Smooth muscle cell of the brain vasculature (primary cell): ENCODE measurements around the gene LAMTOR3.

ENCODE experiments used
- DNase-seq: peaks from one replicate; pipeline ENCODE4 v3.0.0-alpha.2; 2012; ENCODE audit warnings: low read depth, low spot score

LAMTOR3 gene

DNA sequence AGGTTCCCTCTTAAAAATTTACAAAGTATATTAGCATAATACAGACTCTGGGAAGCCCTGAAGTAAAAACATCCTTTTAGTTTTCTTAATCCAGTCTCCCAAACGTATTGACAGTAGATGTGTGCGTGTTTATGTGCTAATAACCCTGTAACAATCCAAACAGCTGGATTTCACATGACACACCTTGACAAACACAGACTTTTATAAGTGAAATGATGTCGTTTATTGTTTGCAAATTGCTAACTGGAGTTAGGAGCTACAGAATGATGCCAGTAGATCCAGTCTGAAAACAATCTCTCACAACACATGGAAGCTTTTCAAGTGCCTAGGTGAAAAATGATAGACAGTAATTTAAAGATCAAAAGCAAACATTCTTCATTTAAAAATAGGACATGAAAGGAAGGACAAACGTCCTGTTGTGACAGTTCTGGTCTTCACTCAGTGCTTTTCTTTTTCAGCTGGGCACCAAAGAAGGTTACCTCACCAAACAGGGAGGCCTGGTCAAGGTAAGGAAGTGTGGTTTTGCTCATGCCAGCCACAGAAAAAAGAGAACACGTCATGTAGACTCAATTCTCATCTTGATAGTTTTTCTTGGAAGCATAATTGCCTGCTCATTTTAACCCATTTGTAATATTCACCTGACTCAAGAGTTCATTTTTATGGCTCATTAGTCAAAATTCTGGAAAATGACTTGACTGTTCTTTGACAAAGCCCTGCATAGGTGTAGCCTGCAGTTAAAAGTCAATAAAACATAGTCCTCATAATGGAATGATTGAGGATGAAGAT lies 32.9 kb downstream of the LAMTOR3 start:
- no peak for DNase-seq

DNA sequence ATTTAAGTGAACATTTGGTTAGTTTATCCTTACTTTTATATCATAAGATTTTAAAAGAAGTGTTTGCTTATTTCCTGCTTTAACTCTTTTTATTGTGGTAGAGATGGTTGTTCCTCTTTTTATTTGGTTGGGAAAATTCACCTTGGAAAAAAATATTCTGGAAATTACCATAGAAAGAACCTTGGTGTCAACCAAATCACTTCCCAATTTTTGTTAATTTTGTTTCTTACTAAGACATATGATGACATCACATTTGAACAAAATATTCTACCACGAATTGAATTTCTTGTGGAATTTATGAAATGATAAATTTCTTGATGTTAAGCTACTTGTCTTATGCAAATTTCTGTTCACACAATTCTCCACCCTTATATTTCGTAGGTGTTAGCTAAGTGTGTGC lies 33.7 kb downstream of the LAMTOR3 start:
- no peak for DNase-seq

DNA sequence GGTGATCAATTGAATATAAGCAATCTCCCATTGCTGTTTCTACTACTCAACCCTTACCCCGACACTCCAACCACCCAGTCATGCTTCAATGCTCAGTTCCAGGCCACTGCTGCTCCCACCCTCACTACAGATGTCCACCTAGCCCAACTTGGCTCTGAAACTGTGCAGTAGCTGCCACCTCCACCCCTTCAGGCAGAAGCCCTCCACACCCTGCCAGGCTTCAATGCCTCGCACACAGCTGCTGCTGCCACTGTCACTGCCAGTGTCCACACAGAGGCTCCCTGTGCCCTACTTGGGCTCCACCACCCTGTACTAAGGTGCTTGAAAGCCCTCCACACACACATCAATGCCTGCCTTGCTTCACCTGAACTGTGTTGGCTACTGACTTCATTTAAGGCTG lies 34.6 kb downstream of the LAMTOR3 start:
- no peak for DNase-seq

DNA sequence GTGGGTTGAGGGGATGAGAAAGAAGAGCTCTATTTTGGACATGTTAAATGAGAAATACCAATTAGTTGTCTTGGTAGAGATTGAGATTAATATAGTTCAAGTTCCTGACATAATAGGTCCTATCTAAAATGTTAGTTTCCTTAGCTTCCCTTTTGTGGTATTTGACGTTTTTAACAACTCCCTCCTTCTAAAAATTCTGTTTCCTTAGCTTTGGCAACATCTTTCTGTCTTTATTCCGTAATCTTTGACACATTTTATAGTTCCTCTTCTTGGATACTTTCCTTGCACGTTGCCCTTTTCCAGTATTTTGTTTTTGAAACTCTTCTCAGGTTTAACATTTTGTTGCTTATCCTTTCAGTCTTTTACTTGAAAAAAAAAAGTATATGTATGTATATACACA lies 36.9 kb downstream of the LAMTOR3 start:
- no peak for DNase-seq

DNA sequence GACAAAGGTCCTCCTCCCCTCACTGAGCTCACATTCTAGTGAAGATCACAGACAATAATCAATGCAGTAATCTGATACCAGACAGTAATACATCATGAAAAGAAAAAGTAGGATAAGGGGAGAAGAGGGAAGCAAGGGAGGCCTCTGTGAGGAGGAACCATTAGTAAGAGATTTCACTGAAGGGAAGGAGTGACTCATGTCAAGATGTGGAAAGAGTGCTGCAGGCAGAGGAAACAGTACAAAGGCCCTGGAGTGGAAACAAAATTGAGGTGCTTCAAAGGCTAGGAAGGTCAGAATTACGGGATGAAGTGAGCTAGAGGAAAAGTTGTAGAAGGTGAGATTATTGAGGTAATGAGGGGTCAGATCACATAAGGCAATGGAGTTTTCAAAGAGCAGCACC lies 38.1 kb downstream of the LAMTOR3 start:
- no peak for DNase-seq

DNA sequence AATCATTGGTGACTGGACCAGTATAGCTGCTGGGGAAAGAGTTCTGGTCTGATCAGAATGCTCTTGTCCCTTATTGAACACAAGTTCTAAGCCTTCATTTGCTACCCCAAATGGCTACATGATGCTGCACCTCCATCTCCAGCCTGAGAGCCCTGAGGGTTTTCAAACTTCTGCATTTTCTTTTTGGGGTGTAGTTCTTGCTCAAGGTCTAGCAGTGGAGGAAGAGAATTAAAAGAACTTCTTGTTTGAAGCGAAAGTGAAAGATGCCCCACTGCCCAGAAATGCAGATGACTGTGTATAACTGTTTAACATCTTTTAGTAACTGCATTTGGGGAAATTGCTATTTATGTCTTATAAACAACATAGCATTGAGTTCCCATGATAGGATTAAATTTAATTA lies 38.5 kb downstream of the LAMTOR3 start:
- no peak for DNase-seq

DNA sequence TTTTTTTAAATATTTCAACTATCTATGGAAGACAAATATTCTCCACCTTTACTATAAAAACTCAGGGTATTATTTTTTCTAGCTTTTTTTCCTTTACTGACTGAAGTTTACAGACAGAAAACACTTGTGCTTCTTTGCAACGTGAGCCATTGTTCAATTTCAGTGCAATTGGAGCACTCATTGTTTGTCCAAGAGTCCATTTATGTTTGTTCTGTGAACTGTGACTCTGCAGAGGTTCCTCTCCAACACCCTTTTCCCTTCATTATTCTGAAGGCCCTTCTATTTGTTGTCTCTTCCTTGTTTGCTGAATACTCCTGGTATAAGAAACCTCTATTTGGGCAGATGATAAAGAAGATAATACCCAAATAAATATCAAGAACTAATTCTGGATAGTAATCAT lies 40.2 kb downstream of the LAMTOR3 start:
- no peak for DNase-seq

DNA sequence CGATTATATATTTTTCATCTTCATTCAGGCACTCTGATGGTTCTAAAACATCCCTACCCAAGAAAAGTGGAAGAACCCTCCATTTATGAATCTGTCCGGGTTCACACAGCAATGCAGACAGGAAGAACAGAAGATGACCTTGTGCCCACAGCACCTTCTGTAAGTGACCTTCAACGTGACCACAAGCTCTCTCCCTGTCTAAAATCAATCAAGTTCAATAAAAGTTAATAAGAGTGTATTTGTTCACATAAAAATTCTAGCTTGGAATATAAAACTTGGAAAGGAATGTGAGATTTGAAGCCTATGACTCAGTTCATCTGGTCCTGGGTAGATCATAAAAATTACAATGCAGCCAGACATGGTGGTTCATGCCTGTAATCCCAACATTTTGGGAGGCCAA lies 41.0 kb downstream of the LAMTOR3 start:
- DNase-seq, result no peak

DNA sequence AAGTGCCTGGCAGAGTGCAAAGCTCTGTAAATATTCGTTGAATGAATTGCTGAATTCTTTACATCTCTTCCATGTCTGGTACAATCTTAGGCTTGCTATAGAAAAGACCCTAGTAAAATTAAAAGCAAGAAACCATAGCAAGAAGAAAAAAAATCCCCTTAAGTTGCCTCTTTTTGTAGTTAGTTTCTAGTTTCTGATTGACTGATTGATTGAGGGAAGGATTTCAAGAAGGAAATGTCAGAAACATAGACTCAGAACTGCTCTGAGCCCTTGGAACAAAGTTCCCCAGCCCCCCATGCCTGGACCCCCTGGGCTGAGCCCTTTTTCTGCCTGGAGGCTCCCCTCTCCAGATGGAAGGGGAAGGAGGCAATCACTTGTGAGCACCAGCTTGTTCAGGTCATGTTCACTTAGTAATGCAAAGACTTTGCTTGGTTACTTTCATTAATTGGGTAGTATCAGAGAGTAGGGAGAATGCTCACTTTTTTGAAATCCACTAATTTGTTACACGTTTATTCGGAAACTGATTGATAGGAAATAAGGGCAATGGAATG lies 42.0 kb downstream of the LAMTOR3 start:
- DNase-seq, result no peak

DNA sequence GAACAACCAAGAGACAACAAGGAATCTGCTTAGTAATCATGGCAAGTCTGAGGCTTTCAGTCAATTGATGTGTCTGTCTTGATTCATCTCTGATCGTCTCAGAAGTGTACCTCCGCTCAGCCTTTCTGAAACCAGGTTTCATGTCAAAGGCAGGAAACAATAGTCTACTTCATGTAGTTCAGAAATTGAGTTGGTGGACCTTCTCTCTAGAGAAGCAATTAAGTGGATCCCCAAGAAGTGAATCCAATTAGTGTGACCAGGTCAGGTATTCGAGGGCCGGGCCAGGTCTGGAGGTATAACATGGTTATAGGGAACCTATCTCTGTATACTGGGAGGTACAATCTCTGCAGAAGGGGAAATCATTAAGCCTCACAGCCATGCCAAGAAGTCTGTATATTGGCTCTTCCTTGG lies 45.6 kb downstream of the LAMTOR3 start:
- no peak for DNase-seq

DNA sequence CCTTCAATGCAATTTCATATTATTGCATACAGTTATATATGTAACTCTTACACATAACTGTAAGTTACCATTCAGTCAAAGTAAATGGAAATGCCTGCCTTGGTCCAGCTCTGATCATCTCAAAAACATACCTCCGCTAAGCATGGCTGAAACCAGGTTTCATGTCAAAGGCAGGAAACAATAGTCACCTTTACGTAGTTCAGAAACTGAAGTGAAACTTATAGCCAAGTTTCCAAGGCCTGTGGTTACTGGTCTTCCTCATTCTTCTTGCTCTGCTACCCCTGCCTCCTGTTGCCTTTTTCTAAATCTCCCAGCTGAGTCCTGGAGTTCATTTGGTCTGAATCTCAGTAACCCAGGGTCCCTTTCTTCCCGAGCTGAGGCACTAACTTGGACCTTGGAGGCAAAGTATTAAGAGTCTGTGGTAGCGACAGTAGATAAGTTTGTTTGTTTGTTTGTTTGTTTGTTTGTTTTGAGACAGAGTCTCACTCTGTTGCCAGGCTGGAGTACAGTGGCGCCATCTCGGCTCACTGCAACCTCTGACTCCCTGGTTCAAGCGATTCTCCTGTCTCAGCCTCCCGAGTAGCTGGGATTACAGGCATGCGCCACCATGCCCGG lies 46.8 kb downstream of the LAMTOR3 start:
- no peak for DNase-seq

DNA sequence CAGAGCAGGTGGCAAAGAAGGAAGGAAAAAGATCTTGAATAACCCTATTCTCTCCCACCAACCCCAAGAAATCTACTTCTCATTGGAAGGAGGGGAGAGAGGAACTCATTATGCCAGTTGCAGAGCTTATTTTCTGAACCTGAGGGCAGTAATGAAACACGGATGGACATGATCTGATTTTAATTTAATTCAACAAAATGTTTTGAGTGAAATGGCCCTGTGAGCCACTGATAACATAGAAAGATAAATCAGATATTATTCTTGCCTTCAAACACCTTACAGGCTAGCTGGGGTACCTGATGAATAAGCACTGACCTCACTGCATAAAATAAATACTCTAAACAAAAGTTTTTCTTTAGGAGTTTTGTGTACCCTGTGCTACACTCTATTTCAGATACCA lies 47.3 kb downstream of the LAMTOR3 start:
- DNase-seq, result no peak

DNA sequence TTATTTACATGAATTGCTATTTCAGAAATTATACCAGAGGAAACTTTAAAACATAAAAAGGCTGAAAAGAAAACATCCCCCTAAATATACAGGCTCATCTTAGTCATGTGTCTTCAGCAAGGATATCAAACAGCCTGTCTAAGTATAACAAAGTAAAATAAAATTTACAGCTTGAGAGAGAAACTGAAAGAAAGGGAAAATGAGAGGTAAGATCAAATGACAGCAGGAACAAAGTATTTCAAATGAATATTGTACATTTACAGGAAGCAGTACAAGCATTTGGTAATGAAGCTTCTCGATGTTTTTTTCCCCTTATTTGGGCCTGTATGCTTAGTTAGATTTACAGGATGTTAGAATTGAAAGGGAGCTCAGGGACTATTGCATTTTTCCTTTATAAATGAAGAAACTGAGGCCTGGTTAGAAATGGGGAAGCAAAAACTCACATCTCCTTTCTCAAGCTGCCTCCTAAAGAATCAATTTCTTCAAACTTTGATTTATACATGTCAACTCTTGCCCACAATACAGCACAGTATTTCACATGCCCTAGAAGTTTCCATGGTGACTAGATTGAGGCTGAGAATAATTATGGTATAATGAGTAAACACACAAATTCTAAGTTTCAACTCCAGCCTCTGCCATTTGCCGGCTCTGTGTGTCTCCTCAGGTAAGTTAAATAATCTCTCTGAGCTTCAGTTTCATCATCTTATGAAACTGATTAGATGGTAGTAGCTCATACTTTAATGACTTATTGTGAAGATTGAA lies 48.3 kb downstream of the LAMTOR3 start:
- no peak for DNase-seq

DNA sequence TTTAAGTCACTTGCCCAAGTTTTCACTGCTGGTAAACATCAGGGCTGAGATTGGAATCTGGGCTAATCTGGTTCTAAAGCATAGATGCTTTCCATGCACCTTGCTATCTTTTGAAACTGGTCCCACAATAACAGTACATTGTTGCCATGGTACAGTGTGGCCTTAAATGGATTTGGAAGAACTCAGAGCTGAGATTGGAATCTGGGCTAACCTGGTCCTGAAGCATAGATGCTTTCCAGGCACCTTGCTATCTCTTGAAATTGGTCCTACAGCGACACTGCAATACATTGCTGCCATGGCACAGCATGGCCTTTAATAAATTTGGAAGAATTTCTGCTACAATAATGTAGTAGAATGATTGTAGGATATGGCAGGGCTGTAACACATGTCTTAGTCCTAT lies 49.0 kb downstream of the LAMTOR3 start:
- DNase-seq, result no peak

DNA sequence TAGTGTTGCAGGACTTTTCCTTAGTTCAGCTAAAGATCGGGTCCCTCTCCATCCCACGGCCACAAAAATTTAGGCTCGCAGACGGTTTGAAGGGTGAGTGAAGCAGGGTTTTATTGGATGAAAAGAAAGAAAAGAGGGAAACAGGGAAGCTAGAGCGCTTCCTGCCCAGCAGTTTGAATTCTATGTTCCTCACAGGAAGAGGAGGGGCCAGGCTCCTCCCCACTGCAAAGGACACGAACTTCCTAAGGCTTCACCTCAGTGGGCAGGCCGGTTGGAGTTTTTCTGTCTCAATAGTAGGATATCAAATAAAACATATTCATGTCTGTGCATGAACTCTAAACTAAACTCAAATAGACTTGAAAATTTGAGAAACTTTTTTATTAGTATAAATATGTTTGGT lies 50.2 kb downstream of the LAMTOR3 start:
- DNase-seq, result no peak

DNA sequence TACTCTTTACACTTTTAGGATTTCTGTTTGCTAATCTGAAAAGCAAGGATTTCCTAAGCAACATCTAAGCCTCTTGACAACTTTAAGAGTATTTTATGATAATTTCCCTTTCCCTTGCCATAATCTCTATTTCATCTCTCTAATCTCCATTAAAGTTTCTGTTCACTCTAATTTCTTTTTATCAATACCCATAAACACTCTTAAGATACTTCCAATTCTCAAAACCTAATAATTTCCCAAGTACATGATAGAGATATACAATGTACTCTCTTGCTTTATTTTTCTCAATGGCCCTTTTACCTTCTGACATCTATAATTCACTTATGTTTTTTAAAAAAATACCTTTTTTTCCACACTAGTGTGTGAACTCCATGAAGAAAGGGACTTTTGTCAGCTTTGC lies 50.8 kb downstream of the LAMTOR3 start:
- DNase-seq, result no peak

DNA sequence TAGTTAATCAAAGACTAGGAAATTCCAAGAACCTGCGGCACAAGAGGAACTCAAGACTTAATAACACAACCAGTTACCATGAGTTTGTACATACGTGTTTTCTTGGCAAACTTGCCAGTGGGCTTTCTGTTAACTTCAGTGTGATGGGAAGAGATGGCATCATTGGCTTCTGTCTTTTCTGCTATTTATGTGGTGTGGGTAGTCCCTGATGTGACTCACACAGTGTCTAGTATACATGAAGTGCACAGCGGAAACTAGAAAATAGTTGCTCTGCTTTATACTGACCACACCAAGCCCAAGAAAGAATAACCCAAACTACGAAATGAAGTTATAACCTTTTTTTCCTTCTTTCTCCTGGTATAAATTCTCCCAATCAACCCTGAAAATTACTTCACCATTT lies 53.1 kb downstream of the LAMTOR3 start:
- DNase-seq, result no peak

DNA sequence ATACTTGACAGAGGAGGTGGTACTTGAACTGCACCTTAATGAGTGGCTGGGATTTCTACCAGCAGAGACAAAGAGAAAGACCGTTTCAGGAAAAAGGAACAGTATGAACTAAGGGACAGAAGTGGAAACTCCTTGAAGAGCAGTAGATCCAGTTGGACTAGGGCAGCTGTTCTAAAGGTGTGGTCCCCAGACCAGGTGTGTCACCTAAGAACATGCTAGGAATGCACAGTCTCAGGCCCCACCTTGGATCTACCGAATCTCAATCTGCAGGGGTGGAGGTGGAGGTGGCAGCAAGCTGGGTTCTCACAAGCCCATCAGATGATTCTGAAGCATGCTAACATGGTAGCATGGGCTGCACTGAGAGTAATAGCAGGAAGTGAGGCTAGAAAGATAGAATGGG lies 55.3 kb downstream of the LAMTOR3 start:
- DNase-seq, result no peak

DNA sequence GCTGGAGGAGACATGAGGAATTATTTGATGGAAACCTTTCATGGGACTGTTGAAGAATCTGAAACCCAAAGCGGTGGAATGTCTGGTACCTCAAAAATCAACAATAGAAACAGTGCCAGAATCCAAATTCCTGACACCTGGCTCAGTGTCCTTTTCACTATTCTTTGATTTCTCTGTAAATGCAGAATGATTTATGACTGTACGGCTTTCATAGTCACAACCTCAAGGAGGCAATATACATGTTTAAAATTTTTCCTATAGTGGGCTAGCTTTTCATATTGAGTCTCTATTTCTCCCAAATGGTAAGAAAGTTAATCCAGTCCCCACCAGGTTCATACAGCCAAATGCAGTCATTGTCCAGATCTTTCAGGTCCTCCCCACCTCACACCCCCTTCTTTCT lies 58.3 kb downstream of the LAMTOR3 start:
- DNase-seq, result no peak

DNA sequence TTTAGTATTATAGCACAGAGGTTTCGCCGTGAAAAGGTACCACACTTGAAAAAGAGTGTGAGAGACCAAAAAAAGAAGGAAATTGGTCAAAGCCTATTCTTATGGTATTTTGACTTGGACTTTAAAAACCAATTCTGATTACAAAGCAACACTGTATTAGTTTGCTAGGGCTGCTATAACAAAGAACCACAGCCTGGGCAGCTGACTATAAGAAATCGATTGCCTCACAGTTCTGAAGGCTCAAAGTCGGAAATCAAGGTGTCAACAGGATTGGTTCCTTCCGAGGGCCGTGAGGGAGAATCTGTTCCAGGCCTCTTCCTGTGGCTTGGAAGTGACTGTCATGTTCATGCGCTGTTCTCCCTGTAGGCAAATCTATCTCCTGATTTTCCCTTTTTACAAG lies 59.7 kb downstream of the LAMTOR3 start:
- no peak for DNase-seq

DNA sequence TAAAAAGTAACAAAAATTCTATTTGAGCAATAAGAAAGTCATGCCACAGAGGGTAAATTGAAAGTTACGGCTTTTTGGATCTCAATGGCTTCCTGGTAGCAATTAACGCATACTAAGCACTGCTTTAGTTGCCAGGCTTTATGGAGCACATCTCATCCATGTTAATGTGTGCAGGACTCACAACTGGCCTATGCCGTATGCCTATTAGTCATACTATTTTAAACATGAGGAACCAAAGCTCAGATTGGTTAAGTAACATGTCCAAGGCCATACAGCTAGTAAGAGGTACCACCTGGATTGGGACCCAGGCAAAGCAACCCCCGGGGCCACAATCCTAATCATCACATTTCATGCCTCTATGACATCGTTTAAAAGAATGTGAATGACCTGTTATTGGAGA lies 60.5 kb downstream of the LAMTOR3 start:
- DNase-seq, result no peak

DNA sequence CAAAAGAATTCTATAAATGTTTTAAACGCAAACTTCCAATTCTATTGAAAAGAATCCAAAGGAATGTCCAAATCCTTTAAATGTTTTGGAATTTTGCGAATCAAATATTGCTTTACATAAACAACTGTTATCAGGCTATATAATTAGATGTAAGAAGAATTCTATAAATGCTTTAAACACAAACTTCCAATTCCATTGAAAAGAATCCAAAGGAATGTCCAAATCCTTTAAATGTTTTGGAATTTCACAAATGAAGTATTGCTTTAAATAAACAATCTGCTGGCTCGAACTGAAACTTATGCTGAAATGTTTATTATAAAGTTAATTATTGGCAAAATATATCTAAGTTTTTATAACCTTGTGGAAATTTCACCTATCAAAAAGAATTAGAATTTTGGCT lies 61.5 kb downstream of the LAMTOR3 start:
- DNase-seq, result no peak

DNA sequence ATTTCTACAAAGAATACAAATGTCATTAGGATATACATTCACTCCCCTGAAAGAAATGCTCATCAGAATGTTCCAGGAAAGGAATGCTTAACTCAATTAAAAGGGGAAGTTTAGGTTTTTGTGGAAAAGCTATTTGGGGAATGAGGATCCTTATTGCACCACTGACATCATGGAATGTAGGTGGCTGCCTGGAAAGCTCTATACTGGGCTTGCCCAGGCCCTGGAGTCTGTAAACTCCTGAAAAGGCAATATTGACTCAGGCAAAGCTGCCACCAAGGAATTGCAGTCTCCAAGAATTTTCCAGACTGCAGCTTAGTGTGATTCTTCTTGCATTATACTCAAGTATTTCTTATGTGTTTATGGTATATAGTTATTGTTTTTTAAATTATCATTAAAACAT lies 61.9 kb downstream of the LAMTOR3 start:
- DNase-seq, result no peak
